RWPE2 (cell line): Measurements from ENCODE around the gene DNAJA4.

Source experiments
- ATAC-seq: fragments of 200-7000 bp; cut with Tn5 transposase; 3 replicates; pipeline ENCODE4 v1.9.1; 2021; ENCODE audit warnings: low read depth
- DNase-seq: peaks from one replicate; pipeline ENCODE4 v3.0.0-alpha.2; 2020; ENCODE audit warnings: low spot score
- H3K27ac ChIP-seq: fragments of 450-650 bp; 2 replicates; pipeline ENCODE4 v1.5.1; 2017; ENCODE audit warnings: mild to moderate bottlenecking; ENCODE audit not compliant: poor library complexity, severe bottlenecking
- H3K27me3 ChIP-seq: fragments of 250-450 bp; sonication (Bioruptor Pico); 2 replicates; pipeline ENCODE4 v1.5.1; 2021; ENCODE audit warnings: mild to moderate bottlenecking, moderate library complexity; ENCODE audit not compliant: insufficient read depth, poor library complexity, severe bottlenecking
- H3K36me3 ChIP-seq: fragments of 250-450 bp; sonication (Bioruptor Pico); 2 replicates; pipeline ENCODE4 v1.5.1; 2020; ENCODE audit warnings: low read depth, mild to moderate bottlenecking, moderate library complexity
- H3K4me1 ChIP-seq: fragments of 250-450 bp; sonication (Bioruptor Pico); 2 replicates; pipeline ENCODE4 v1.5.1; 2021; ENCODE audit warnings: mild to moderate bottlenecking, moderate library complexity; ENCODE audit not compliant: insufficient read depth, poor library complexity, severe bottlenecking
- H3K4me3 ChIP-seq: fragments of 250-450 bp; sonication (Bioruptor Pico); 2 replicates; pipeline ENCODE4 v1.5.1; 2021; ENCODE audit warnings: mild to moderate bottlenecking, moderate library complexity; ENCODE audit not compliant: severe bottlenecking
- H3K9me3 ChIP-seq: fragments of 250-450 bp; sonication (Bioruptor Pico); 2 replicates; pipeline ENCODE4 v1.5.1; 2021; ENCODE audit warnings: mild to moderate bottlenecking, moderate library complexity; ENCODE audit not compliant: severe bottlenecking
- CTCF ChIP-seq: fragments of 450-650 bp; IDR thresholded peaks from one replicate; pipeline ENCODE4 v1.5.1; 2017; ENCODE audit warnings: mild to moderate bottlenecking, moderate library complexity; ENCODE audit not compliant: poor library complexity, severe bottlenecking

DNAJA4 gene

GRCh38 chr15:78263907-78264303, 457 bp upstream of the DNAJA4 start:
- ATAC-seq (no peak), DNase-seq (no peak)
- no peaks in the 10 kb centered on the region for H3K36me3 ChIP-seq
- H3K4me3 ChIP-seq: peak overlapping the region; percentile 31
- H3K9me3 ChIP-seq: no peaks in the 10 kb centered on the region
- no peak overlapping the region for H3K27ac ChIP-seq
- no peak for TF ChIP-seq CTCF
- no peaks in the 10 kb centered on the region for H3K27me3 ChIP-seq
- peaks cover 11% of the 10 kb centered on the region for H3K4me1 ChIP-seq

- ATAC-seq: no peak
- no peaks in the 10 kb centered on the region for H3K27me3 ChIP-seq
- no peaks in the 10 kb centered on the region for H3K36me3 ChIP-seq
- H3K27ac ChIP-seq: no peak overlapping the region
- H3K9me3 ChIP-seq: no peaks in the 10 kb centered on the region
- peak overlapping the region; percentile 31 for H3K4me3 ChIP-seq
- peaks cover 11% of the 10 kb centered on the region for H3K4me1 ChIP-seq
- TF ChIP-seq CTCF: no peak
- DNase-seq: no peak
These were observed 737 bp downstream of the DNAJA4 start for GRCh38 chr15:78265137-78265460.

GRCh38 chr15:78265752-78266224, 1.4 kb downstream of the DNAJA4 start:
- peaks cover 11% of the 10 kb centered on the region for H3K4me1 ChIP-seq
- no peaks in the 10 kb centered on the region for H3K27me3 ChIP-seq
- ATAC-seq (peak; percentile 89), DNase-seq (no peak)
- H3K4me3 ChIP-seq: no peak overlapping the region
- H3K9me3 ChIP-seq: no peaks in the 10 kb centered on the region
- no peaks in the 10 kb centered on the region for H3K36me3 ChIP-seq
- no peak overlapping the region for H3K27ac ChIP-seq
- no peak for TF ChIP-seq CTCF

GRCh38 chr15:78266229-78266628, 1.9 kb downstream of the DNAJA4 start:
- TF ChIP-seq CTCF: no peak
- DNase-seq: no peak
- H3K27ac ChIP-seq: no peak overlapping the region
- no peak overlapping the region for H3K4me3 ChIP-seq
- no peaks in the 10 kb centered on the region for H3K27me3 ChIP-seq
- ATAC-seq: peak; percentile 47
- no peaks in the 10 kb centered on the region for H3K9me3 ChIP-seq
- H3K4me1 ChIP-seq: peaks cover 11% of the 10 kb centered on the region
- H3K36me3 ChIP-seq: no peaks in the 10 kb centered on the region

GRCh38 chr15:78266806-78267205, 2.4 kb downstream of the DNAJA4 start:
- H3K4me3 ChIP-seq: no peak overlapping the region
- no peaks in the 10 kb centered on the region for H3K27me3 ChIP-seq
- ATAC-seq (no peak), DNase-seq (no peak)
- no peak overlapping the region for H3K27ac ChIP-seq
- H3K36me3 ChIP-seq: no peaks in the 10 kb centered on the region
- no peaks in the 10 kb centered on the region for H3K9me3 ChIP-seq
- peaks cover 11% of the 10 kb centered on the region for H3K4me1 ChIP-seq
- TF ChIP-seq CTCF: no peak
